Heart right ventricle (tissue), 16 donors: ENCODE data around the gene PRDM15. TPM values are rescaled to one million over a fixed set of nuclear protein-coding genes. Genes with fewer than 3 reads are reported as not detected.

Experiments used
- ATAC-seq, 8 donors: fragments of 200-7000 bp; cut with Tn5 transposase; one replicate each; pipeline ENCODE4 v1.9.1; 2020; ENCODE audit warnings: mild to moderate bottlenecking in 8 of 8, moderate library complexity in 8 of 8, moderate number of reproducible peaks in 1 of 8
- DNase-seq, 2 donors: peaks; one replicate each; pipeline ENCODE4 v3.0.0-alpha.2; 2020
- H3K27ac ChIP-seq, 10 donors: fragments of 200-600 bp; sonication (generic) in 2 of 10; one replicate each; pipeline versions ENCODE4 v1.5.0 to v1.8.0; 2020 to 2022; ENCODE audit warnings: mild to moderate bottlenecking in 3 of 10
- H3K27me3 ChIP-seq, 7 donors: fragments of 200-600 bp; one replicate each; pipeline ENCODE4 v1.8.0; 2021 to 2022; ENCODE audit warnings: mild to moderate bottlenecking in 2 of 7
- H3K36me3 ChIP-seq, 9 donors: fragments of 200-600 bp; sonication (generic) in 1 of 9; one replicate each; pipeline versions ENCODE4 v1.5.0 to v1.8.0; 2020 to 2022; ENCODE audit warnings: mild to moderate bottlenecking in 2 of 9
- H3K4me1 ChIP-seq, 9 donors: fragments of 200-600 bp; sonication (generic) in 1 of 9; one replicate each; pipeline versions ENCODE4 v1.5.0 to v1.8.0; 2020 to 2022; ENCODE audit warnings: mild to moderate bottlenecking in 4 of 9
- H3K4me3 ChIP-seq, 10 donors: fragments of 200-600 bp; sonication (generic) in 2 of 10; one replicate each; pipeline versions ENCODE4 v1.5.0 to v1.8.0; 2020 to 2022; ENCODE audit warnings: mild to moderate bottlenecking in 7 of 10, moderate library complexity in 2 of 10
- H3K9me3 ChIP-seq, 11 donors: fragments of 200-600 bp in 10 of 11; sonication (generic) in 2 of 11; one replicate each; pipeline versions ENCODE4 v1.5.0 to v1.8.0; 2013 to 2022; ENCODE audit warnings: mild to moderate bottlenecking in 2 of 11, control low read depth in 1 of 11, moderate library complexity in 1 of 11
- WGBS, 2 donors: extraction: QIAGEN DNeasy Blood & Tissue Kit; methylation state at CpG; one replicate each; pipeline ENCODE4 v1.1.7; 2013; ENCODE audit warnings: inconsistent platforms in 1 of 2; 5-methylcytosine and 5-hydroxymethylcytosine counted together
- intact Hi-C, 10 donors: fragments of 100-400 bp; cut with DNase I; formaldehyde crosslinking; loops; one replicate each; pipeline versions ENCODE4 v1.11.1 to v1.14.2; 2022
- polyA plus RNA-seq, 2 donors: library from polyadenylated mRNA; stranded (reverse); fragments of 200-250 nt; gene quantifications; one replicate each; pipeline ENCODE4 v1.2.3, GENCODE V29; 2013
- total RNA-seq, 10 donors: library from RNA; stranded (reverse); fragmentation: NEBNext Ultra II Directional in 3 of 10; extraction: Animal tissue kit (Norgen Biotek cat#: 25700) in 3 of 10; gene quantifications; one replicate each; pipeline versions ENCODE4 v1.2.1 to v1.2.4, GENCODE V29; 2021 to 2023
- TF ChIP-seq, protein P1 (sequence below), 9 donors: fragments of 200-600 bp; sonication (generic) in 2 of 9; IDR thresholded peaks; one replicate each; pipeline versions ENCODE4 v1.5.0 to v1.8.0; 2021 to 2022; ENCODE audit warnings: antibody characterized with exemption in 9 of 9, mild to moderate bottlenecking in 5 of 9, moderate library complexity in 1 of 9
- donor health status: Arrhythmogenic right ventricular cardiomyopathy.
- donor health status: ischemic (EF 13 %, LVEDD 7.1; RV severe dilation, severe dysfunction).
- donor health status: healthy with polysubstance abuse.
- donor health status: DM: no; HTN: yes; CAD: no.
- donor health status: DM: no; HTN: no; CAD: no.
- donor health status: ischemic (EF 25% LVEDD 6.9; RV normal size, moderate dysfunction).
- donor health status: ischemic (EF 25% LVEDD 5.7; RV mildly dilated, moderate dysfunction).
- donor health status: healthy.
- donor health status: DM: yes; HTN: yes; CAD: no.
- donor health status: Ischemic cardiomyopathy.
- donor health status: ischemic (EF 35%, LVEDD 5.7; RV mildly dilated, moderate dysfunction).
- donor health status: nonischemic (EF 11% LVEDD 7.7; RV severe dilation, severe dysfunction).
- donor health status: DM: yes; HTN: yes; CAD: no.
- donor health status: PGD.
- donor health status: ischemic (EF 29% LVEDD 5.4; RV normal size, mild dysfunction).
- donor health status: nonischemic (EF 23%, LVEDD 6.1; RV moderate dilation, normal function).

The PRDM15 gene
- total and polyA plus RNA-seq, 12 donors = 1.0 to 5.8 (median 3.2) TPM

DNA sequence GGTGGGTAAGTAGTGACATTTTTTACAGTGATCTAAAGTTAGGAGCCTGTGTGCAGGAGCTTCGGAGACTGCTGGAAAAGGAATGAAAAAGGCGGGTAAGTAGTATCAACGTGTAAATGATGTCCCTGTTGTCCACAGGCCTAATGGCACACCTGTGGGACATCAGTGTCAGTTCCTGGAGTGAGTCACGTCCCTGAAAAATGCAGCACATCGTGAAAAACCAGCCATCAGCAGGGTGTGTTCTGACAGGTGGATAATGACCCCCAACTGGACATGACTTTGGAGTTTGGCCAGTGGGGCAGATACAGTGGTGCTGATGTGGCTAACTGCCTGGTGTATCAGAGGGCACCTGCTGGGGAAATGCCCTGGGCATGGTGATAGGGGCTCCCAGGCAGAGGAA lies 12.0 kb upstream of the PRDM15 start:
- H3K27me3 ChIP-seq = no peaks in the 10 kb centered on the region
- H3K4me1 ChIP-seq = no peaks in the 10 kb centered on the region
- TF ChIP-seq, protein P1, sequence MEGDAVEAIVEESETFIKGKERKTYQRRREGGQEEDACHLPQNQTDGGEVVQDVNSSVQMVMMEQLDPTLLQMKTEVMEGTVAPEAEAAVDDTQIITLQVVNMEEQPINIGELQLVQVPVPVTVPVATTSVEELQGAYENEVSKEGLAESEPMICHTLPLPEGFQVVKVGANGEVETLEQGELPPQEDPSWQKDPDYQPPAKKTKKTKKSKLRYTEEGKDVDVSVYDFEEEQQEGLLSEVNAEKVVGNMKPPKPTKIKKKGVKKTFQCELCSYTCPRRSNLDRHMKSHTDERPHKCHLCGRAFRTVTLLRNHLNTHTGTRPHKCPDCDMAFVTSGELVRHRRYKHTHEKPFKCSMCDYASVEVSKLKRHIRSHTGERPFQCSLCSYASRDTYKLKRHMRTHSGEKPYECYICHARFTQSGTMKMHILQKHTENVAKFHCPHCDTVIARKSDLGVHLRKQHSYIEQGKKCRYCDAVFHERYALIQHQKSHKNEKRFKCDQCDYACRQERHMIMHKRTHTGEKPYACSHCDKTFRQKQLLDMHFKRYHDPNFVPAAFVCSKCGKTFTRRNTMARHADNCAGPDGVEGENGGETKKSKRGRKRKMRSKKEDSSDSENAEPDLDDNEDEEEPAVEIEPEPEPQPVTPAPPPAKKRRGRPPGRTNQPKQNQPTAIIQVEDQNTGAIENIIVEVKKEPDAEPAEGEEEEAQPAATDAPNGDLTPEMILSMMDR (IDR thresholded peaks at IDR 0.05) = no peak
- no peak overlapping the region for H3K4me3 ChIP-seq
- no peak overlapping the region for H3K27ac ChIP-seq
- 86 to 90% methylated on average over 5 of the region's 5 CpGs for whole genome bisulfite sequencing, 2 donors
- DNase-seq = no peak
- peaks cover 0 to 74% (median 0%) of the 10 kb centered on the region in 9 donors for H3K36me3 ChIP-seq
- ATAC-seq = no peak
- H3K9me3 ChIP-seq = no peaks in the 10 kb centered on the region
- intact Hi-C loops = no loop called here

DNA sequence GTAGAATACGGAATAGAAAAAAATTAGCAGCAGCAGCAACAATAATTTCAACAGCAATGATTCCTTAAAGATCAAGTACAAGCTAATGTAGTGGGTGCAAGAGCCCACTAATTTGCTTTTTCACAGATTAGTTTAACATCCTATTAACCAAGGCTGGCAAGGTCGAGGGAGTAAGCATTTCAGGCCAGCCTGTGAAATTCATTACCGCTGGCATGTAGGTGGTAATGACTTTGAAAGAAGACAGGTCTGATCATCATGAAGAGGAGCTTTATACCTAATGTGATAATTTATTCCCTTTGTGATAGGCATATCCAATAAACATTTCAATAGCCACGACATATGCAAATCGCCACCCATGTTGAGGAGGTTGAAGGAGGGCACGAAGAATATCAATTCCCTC lies 11.2 kb upstream of the PRDM15 start:
- ATAC-seq (no peak), DNase-seq (no peak)
- H3K27ac ChIP-seq = no peak overlapping the region
- no peaks in the 10 kb centered on the region for H3K27me3 ChIP-seq
- H3K36me3 ChIP-seq = peaks cover 0 to 66% (median 0%) of the 10 kb centered on the region in 9 donors
- 75 to 94% methylated on average over 6 of the region's 6 CpGs for WGBS, 2 donors
- TF ChIP-seq, protein P1 (IDR thresholded peaks at IDR 0.05) = no peak
- no peaks in the 10 kb centered on the region for H3K9me3 ChIP-seq
- no peaks in the 10 kb centered on the region for H3K4me1 ChIP-seq
- intact Hi-C loops = no loop called here
- H3K4me3 ChIP-seq = no peak overlapping the region

DNA sequence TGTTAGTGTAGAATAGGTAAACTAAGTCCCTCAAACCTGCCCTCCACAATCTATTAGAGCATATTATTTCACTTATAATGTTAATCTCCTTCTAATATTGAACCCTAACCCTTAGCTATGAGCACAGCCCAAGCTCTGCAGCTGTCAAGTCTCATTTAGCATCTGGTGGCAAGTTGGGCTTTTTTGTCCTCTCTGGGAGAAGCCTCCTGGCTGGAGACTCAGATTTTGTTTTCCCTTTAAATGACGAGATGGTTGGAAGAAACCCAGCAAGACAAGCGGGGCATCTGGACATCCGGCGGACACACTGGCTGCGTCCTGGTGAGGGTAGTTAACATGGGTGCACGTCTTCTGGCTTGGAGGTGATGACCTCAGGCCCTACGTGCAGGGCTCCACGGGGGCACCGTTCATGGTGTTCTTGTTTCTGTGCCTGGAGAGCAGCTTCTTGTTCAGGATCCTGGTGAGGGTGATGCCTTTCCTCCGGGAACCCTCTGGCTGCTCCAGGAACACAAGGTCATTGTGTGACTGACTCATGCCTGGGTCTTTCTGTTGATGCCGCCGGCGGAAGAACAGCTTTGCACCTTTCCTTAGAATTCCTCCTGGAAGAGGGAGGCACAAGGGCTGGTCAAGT lies 9.7 kb upstream of the PRDM15 start:
- H3K27ac ChIP-seq = peak overlapping the region in 6 of 10 donors; percentile 12 to 33 (median 20)
- peak in 5 of 8 donors; percentile 5 to 66 (median 42) for ATAC-seq
- WGBS, 2 donors = 75 to 83% methylated on average over 13 of the region's 13 CpGs
- no peaks in the 10 kb centered on the region for H3K27me3 ChIP-seq
- no peaks in the 10 kb centered on the region for H3K9me3 ChIP-seq
- no peak for DNase-seq
- TF ChIP-seq, protein P1 (IDR thresholded peaks at IDR 0.05) = no peak
- intact Hi-C loops = loop anchor here in 1 of 10 donors (10.0 kb wide), 1 partner anchor 66 kb away; the partner anchor contains the start of gene C2CD2
- no peaks in the 10 kb centered on the region for H3K4me1 ChIP-seq
- H3K36me3 ChIP-seq = peaks cover 0 to 52% (median 0%) of the 10 kb centered on the region in 9 donors
- H3K4me3 ChIP-seq = no peak overlapping the region

DNA sequence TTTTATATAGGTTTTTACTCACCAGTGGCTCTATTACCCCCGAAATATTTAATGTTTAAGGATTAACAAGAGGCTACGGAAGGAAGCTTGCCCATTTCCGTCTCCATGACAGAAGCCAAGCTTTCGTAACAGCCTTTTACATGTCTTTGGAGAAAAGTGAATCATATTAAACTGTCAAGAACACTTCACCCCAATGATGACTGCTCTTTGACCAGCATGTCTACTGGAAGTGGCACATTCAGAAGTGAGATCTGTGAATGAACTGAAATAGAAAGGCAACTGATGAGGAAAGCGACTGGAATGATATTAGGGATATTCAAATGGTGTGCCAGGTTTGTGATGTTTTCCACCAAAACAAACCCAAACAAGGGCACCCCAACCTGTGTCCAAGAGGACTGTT lies 8.5 kb upstream of the PRDM15 start:
- intact Hi-C loops = loop anchor here in 1 of 10 donors (10.0 kb wide), 1 partner anchor 67 kb away; the partner anchor contains the start of gene C2CD2
- H3K4me3 ChIP-seq = no peak overlapping the region
- ATAC-seq (no peak), DNase-seq (no peak)
- H3K9me3 ChIP-seq = no peaks in the 10 kb centered on the region
- H3K27me3 ChIP-seq = no peaks in the 10 kb centered on the region
- TF ChIP-seq, protein P1 (IDR thresholded peaks at IDR 0.05) = no peak
- H3K4me1 ChIP-seq = no peaks in the 10 kb centered on the region
- peaks cover 0 to 40% (median 0%) of the 10 kb centered on the region in 9 donors for H3K36me3 ChIP-seq
- 92 to 97% methylated on average over 5 of the region's 5 CpGs for WGBS, 2 donors
- no peak overlapping the region for H3K27ac ChIP-seq
